Peyer's patch (tissue), 4 donors: ENCODE data around the gene SLC26A3.

Source experiments
- CTCF ChIP-seq, 6 experiments: fragments of 450-650 bp in 4 of 6; fragments of 200-600 bp in 2 of 6; sonication (generic) in 1 of 6; IDR thresholded peaks; one replicate each; pipeline ENCODE4 v1.5.1; 2017 to 2019; ENCODE audit warnings: antibody characterized with exemption in 6 of 6, mild to moderate bottlenecking in 3 of 6, moderate library complexity in 1 of 6
- POLR2A ChIP-seq, 2 donors: fragments of 450-650 bp; IDR thresholded peaks; one replicate each; pipeline ENCODE4 v1.5.1; 2017; ENCODE audit warnings: antibody characterized with exemption in 2 of 2, mild to moderate bottlenecking in 2 of 2, moderate library complexity in 2 of 2

GRCh38 chr7:107718456-107719193 is 84.4 kb downstream of the SLC26A3 start:
- no peak for TF ChIP-seq POLR2A (IDR thresholded peaks at IDR 0.05)
- no peak for TF ChIP-seq CTCF (IDR thresholded peaks at IDR 0.05)
